H9 (cell line): ENCODE measurements around the gene SLC34A1. TPM values are rescaled to one million over a fixed set of nuclear protein-coding genes. Genes with fewer than 3 reads are reported as not detected.

Experiments used
- DNase-seq: peaks from one replicate; pipeline ENCODE4 v3.0.0-alpha.2; 2017
- H2AFZ ChIP-seq: one replicate; pipeline ENCODE4 v1.6.1; 2013; ENCODE audit warnings: mild to moderate bottlenecking, low read length, control low read depth, moderate library complexity
- H2AK5ac ChIP-seq: 2 replicates; pipeline ENCODE4 v1.6.1; 2013; ENCODE audit warnings: low read length, control low read depth, mixed read lengths; ENCODE audit not compliant: insufficient read length
- H2BK120ac ChIP-seq: one replicate; pipeline ENCODE4 v1.6.1; 2013; ENCODE audit warnings: low read depth, mild to moderate bottlenecking, low read length, control low read depth, inconsistent platforms; ENCODE audit not compliant: poor library complexity, severe bottlenecking
- H2BK12ac ChIP-seq: 2 replicates; pipeline ENCODE4 v1.6.1; 2013; ENCODE audit warnings: low read length, control low read depth, mixed read lengths, low read depth; ENCODE audit not compliant: insufficient read length
- H2BK15ac ChIP-seq: 2 replicates; pipeline ENCODE4 v1.6.1; 2013; ENCODE audit warnings: low read depth, low read length, control low read depth
- H2BK20ac ChIP-seq: one replicate; pipeline ENCODE4 v1.6.1; 2013; ENCODE audit warnings: low read depth, mild to moderate bottlenecking, low read length, control low read depth, inconsistent platforms; ENCODE audit not compliant: poor library complexity, severe bottlenecking
- H2BK5ac ChIP-seq: 2 replicates; pipeline ENCODE4 v1.6.1; 2013; ENCODE audit warnings: low read length, control low read depth, mixed read lengths; ENCODE audit not compliant: insufficient read length
- H3K14ac ChIP-seq: 2 replicates; pipeline ENCODE4 v1.6.1; 2013; ENCODE audit warnings: low read length, control low read depth; ENCODE audit not compliant: insufficient read depth
- H3K18ac ChIP-seq: 2 replicates; pipeline ENCODE4 v1.6.1; 2013; ENCODE audit warnings: low read depth, mild to moderate bottlenecking, mixed read lengths, low read length, control low read depth; ENCODE audit not compliant: insufficient read length
- H3K23ac ChIP-seq: 2 replicates; pipeline ENCODE4 v1.6.1; 2013; ENCODE audit warnings: low read length, control low read depth, mixed read lengths, low read depth; ENCODE audit not compliant: insufficient read length
- H3K23me2 ChIP-seq: 2 replicates; pipeline ENCODE4 v1.6.1; 2013; ENCODE audit warnings: low read depth, mild to moderate bottlenecking, mixed read lengths, low read length, control low read depth; ENCODE audit not compliant: insufficient read length, poor library complexity, severe bottlenecking
- H3K27ac ChIP-seq: 2 replicates; pipeline ENCODE4 v1.5.1; 2013; ENCODE audit warnings: low read length, control low read depth, mixed read lengths, low read depth; ENCODE audit not compliant: insufficient read length
- H3K27me3 ChIP-seq: 2 replicates; pipeline ENCODE4 v1.6.1; 2013; ENCODE audit warnings: low read length, control low read depth, inconsistent platforms; ENCODE audit not compliant: insufficient read depth
- H3K4ac ChIP-seq: 2 replicates; pipeline ENCODE4 v1.6.1; 2013; ENCODE audit warnings: low read depth, mild to moderate bottlenecking, control low read depth, inconsistent platforms, low read length, moderate library complexity
- H3K4me1 ChIP-seq: 2 replicates; pipeline ENCODE4 v1.6.1; 2013; ENCODE audit warnings: low read length, control low read depth, inconsistent platforms; ENCODE audit not compliant: insufficient read depth
- H3K4me2 ChIP-seq: 2 replicates; pipeline ENCODE4 v1.6.1; 2013; ENCODE audit warnings: low read length, control low read depth, mixed read lengths; ENCODE audit not compliant: insufficient read length, insufficient read depth
- H3K56ac ChIP-seq: 2 replicates; pipeline ENCODE4 v1.6.1; 2013; ENCODE audit warnings: low read depth, mild to moderate bottlenecking, mixed read lengths, low read length, control low read depth; ENCODE audit not compliant: insufficient read length
- H3K79me1 ChIP-seq: 2 replicates; pipeline ENCODE4 v1.6.1; 2013; ENCODE audit warnings: low read depth, mild to moderate bottlenecking, moderate library complexity, low read length, control low read depth, inconsistent platforms; ENCODE audit not compliant: insufficient read depth, poor library complexity, severe bottlenecking
- H3K79me2 ChIP-seq: 2 replicates; pipeline ENCODE4 v1.6.1; 2013; ENCODE audit warnings: low read length, control low read depth, inconsistent platforms; ENCODE audit not compliant: insufficient read depth
- H3K9ac ChIP-seq: 2 replicates; pipeline ENCODE4 v1.6.1; 2013; ENCODE audit warnings: low read length, control low read depth, mixed read lengths; ENCODE audit not compliant: insufficient read length; ENCODE audit errors: extremely low read depth
- H3K9me3 ChIP-seq: one replicate; pipeline ENCODE4 v1.6.1; 2013; ENCODE audit warnings: low read depth, low read length, inconsistent platforms; ENCODE audit not compliant: control insufficient read depth
- H3T11ph ChIP-seq: one replicate; pipeline ENCODE4 v1.6.1; 2013; ENCODE audit warnings: mild to moderate bottlenecking, low read length, control low read depth, inconsistent platforms
- H4K20me1 ChIP-seq: one replicate; pipeline ENCODE4 v1.6.1; 2013; ENCODE audit not compliant: control insufficient read depth, insufficient read length, insufficient read depth
- H4K5ac ChIP-seq: 2 replicates; pipeline ENCODE4 v1.6.1; 2013; ENCODE audit warnings: low read depth, mild to moderate bottlenecking, mixed read lengths, low read length, control low read depth; ENCODE audit not compliant: insufficient read length
- H4K8ac ChIP-seq: replicated peaks from 2 replicates; pipeline ENCODE4 v1.6.1; 2013; ENCODE audit warnings: low read length, control low read depth, mixed read lengths, low read depth; ENCODE audit not compliant: insufficient read length
- H4K91ac ChIP-seq: 2 replicates; pipeline ENCODE4 v1.6.1; 2013; ENCODE audit warnings: low read depth, mild to moderate bottlenecking, moderate library complexity, mixed read lengths, low read length, control low read depth; ENCODE audit not compliant: insufficient read length
- H3K27ac Mint-ChIP-seq, 3 experiments: 2 replicates in 2 of 3; 3 replicates in 1 of 3; pipeline ENCODE4 v1.8.0; 2020 to 2021; ENCODE audit warnings: mixed read lengths in 3 of 3, mild to moderate bottlenecking in 1 of 3, moderate library complexity in 1 of 3
- H3K27me3 Mint-ChIP-seq: 2 replicates; pipeline ENCODE4 v1.8.0; 2021; ENCODE audit warnings: low read depth, mild to moderate bottlenecking, moderate library complexity, mixed read lengths
- H3K36me3 Mint-ChIP-seq, 3 experiments: 2 replicates in 2 of 3; 3 replicates in 1 of 3; pipeline ENCODE4 v1.8.0; 2020 to 2021; ENCODE audit warnings: low read depth in 3 of 3, mixed read lengths in 3 of 3; ENCODE audit not compliant: insufficient read depth in 1 of 3
- H3K4me1 Mint-ChIP-seq, 2 experiments: 2 replicates each; pipeline ENCODE4 v1.8.0; 2020; ENCODE audit warnings: mixed read lengths in 2 of 2
- H3K4me3 Mint-ChIP-seq, 2 experiments: 2 replicates in 1 of 2; 3 replicates in 1 of 2; pipeline ENCODE4 v1.8.0; 2020 to 2021; ENCODE audit warnings: mild to moderate bottlenecking in 2 of 2, mixed read lengths in 2 of 2, moderate library complexity in 1 of 2
- H3K9me3 Mint-ChIP-seq, 2 experiments: 2 replicates in 1 of 2; 3 replicates in 1 of 2; pipeline ENCODE4 v1.8.0; 2020; ENCODE audit warnings: mild to moderate bottlenecking in 2 of 2, mixed read lengths in 2 of 2, moderate library complexity in 1 of 2
- WGBS: extraction: QIAGEN DNeasy Blood & Tissue Kit; methylation state at CpG from one replicate; pipeline ENCODE4 v1.1.7; 2013; ENCODE audit warnings: missing lambda C conversion rate, low lambda C conversion rate, mixed read lengths; ENCODE audit not compliant: insufficient read length; ENCODE audit errors: extremely low coverage; 5-methylcytosine and 5-hydroxymethylcytosine counted together
- total RNA-seq: library from RNA; stranded (reverse); gene quantifications from 2 replicates; pipeline ENCODE4 v1.2.1, GENCODE V29; 2021
- TF ChIP-seq, protein P1 (sequence below): fragments of 200-600 bp; sonication (generic); conservative IDR thresholded peaks from 3 replicates; pipeline ENCODE4 v1.8.0; 2021; ENCODE audit warnings: antibody characterized with exemption, mild to moderate bottlenecking

Gene SLC34A1
- total RNA-seq, 1 experiment from 2014 or later: not detected

- Histone ChIP-seq H3K4me2 (no peak overlapping the region), H3K56ac (no peak overlapping the region), H3K79me2 (no peaks in the 10 kb centered on the region), H2BK5ac (no peak overlapping the region), H3K79me1 (no peaks in the 10 kb centered on the region), H4K20me1 (peaks cover 2% of the 10 kb centered on the region), H4K91ac (no peak overlapping the region), H2BK15ac (no peak overlapping the region), H3K27me3 (no peaks in the 10 kb centered on the region), H3K14ac (no peak overlapping the region), H3K9ac (no peak overlapping the region), H2BK120ac (no peak overlapping the region), H2AK5ac (no peak overlapping the region), H2BK12ac (no peak overlapping the region), H3K18ac (no peak overlapping the region), H3T11ph (no peak overlapping the region), H2BK20ac (no peak overlapping the region), H2AFZ (no peak overlapping the region), H4K5ac (no peak overlapping the region), H3K4ac (no peak overlapping the region), H3K27ac (no peak overlapping the region), H3K4me1 (no peaks in the 10 kb centered on the region), H3K9me3 (no peaks in the 10 kb centered on the region), H4K8ac (no peak overlapping the region), H3K23ac (no peak overlapping the region), H3K23me2 (no peaks in the 10 kb centered on the region)
- no peak overlapping the region; a peak in 1 of 5 replicates for H3K4me3 Mint-ChIP-seq
- H3K9me3 Mint-ChIP-seq: peaks cover 0 to under 1% of the 10 kb centered on the region in 2 experiments; a peak in 1 of 5 replicates
- no CpG with 5 or more reads among the region's 8 CpGs for WGBS
- peaks cover 20 to 77% (median 67%) of the 10 kb centered on the region in 3 experiments; a peak in 6 of 7 replicates for H3K36me3 Mint-ChIP-seq
- DNase-seq: no peak
- TF ChIP-seq, protein P1, sequence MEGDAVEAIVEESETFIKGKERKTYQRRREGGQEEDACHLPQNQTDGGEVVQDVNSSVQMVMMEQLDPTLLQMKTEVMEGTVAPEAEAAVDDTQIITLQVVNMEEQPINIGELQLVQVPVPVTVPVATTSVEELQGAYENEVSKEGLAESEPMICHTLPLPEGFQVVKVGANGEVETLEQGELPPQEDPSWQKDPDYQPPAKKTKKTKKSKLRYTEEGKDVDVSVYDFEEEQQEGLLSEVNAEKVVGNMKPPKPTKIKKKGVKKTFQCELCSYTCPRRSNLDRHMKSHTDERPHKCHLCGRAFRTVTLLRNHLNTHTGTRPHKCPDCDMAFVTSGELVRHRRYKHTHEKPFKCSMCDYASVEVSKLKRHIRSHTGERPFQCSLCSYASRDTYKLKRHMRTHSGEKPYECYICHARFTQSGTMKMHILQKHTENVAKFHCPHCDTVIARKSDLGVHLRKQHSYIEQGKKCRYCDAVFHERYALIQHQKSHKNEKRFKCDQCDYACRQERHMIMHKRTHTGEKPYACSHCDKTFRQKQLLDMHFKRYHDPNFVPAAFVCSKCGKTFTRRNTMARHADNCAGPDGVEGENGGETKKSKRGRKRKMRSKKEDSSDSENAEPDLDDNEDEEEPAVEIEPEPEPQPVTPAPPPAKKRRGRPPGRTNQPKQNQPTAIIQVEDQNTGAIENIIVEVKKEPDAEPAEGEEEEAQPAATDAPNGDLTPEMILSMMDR: no peak
- H3K27ac Mint-ChIP-seq: no peak overlapping the region
- H3K4me1 Mint-ChIP-seq: peaks cover under 1 to 11% of the 10 kb centered on the region in 2 experiments; a peak in 3 of 4 replicates
- peaks cover 1% of the 10 kb centered on the region; the same call in 1 of the 2 replicates for H3K27me3 Mint-ChIP-seq
Observed at GRCh38 chr5:177434437-177434836, 50.2 kb downstream of the SLC34A1 start.
